DMS153 treated with DMSO at 0.1 percent for 48 hours (cell line): Measurements from ENCODE around the gene KDM2A.
"Not testable (repeated sequence)": the region's sequence is repeated elsewhere in the genome, so short reads cannot be mapped to it uniquely, and the experiment has no call there.

Experiments
- DNase-seq: peaks from one replicate; lab custom pipeline; 2025; ENCODE audit not compliant: unreplicated experiment; lab: John Stamatoyannopoulos, UW

KDM2A gene

GRCh38 chr11:67167091-67167490 lies 48.0 kb downstream of the KDM2A start:
- DNase-seq, result no peak

DNA sequence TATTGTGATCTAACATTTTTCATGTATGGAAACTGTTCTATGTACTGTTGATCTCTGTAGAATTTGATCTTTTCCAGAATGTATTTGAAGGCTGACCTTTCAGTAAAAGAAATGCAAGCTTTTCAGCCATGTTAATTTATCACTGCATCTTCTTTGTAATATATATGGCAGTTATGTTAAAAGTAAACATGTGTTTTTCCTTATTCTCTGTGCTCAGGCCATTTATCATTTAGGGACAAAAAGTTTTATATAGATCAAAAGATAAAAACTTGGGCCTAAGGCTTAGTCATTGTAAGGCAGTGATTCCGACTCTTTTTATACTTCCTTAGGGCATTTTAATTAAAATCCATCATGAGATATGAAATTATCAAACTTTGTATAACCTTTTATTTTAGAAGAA lies 48.7 kb downstream of the KDM2A start:
- DNase-seq, result no peak

DNA sequence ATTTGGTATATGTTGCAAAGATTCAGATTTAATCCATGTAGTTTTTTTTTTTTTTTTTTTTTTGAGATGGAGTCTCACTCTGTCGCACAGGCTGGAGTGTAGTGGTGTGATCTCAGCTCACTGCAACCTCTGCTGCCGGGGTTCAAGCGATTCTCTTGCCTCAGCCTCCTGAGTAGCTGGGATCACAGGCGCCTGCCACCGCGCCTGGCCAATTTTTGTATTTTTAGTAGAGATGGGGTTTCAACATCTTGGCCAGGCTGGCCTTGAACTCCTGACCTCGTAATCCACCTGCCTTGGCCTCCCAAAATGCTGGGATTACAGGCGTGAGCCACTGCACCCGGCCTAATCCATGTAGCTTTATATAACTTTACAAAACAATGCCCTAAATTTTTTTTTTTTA lies 49.8 kb downstream of the KDM2A start:
- DNase-seq, result not testable (repeated sequence)

- DNase-seq, result no peak
Observed at GRCh38 chr11:67174311-67174710, 55.2 kb downstream of the KDM2A start.

GRCh38 chr11:67177399-67178281 lies 58.6 kb downstream of the KDM2A start:
- no peak for DNase-seq

DNA sequence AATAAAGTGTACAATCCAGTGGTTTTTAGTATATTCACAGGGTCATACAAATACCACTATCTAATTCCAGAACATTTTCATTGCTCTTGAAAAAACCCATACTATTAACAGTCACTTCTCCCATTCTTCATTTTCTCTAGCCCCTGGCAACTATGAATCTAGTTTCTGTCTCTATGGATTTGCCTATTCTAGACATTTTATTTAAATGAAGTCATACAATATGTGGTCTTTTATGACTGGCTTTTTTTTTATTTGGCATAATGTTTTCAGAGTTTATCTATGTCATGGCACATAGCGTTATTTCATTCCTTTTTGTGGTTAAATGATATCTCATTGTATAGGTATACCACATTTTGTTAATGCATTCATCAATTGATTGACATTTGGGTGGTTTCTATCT lies 59.4 kb downstream of the KDM2A start:
- DNase-seq, result no peak

- DNase-seq, result no peak
Observed at GRCh38 chr11:67178878-67179277, 59.8 kb downstream of the KDM2A start.

GRCh38 chr11:67179892-67180490 lies 60.9 kb downstream of the KDM2A start:
- DNase-seq, result no peak

DNA sequence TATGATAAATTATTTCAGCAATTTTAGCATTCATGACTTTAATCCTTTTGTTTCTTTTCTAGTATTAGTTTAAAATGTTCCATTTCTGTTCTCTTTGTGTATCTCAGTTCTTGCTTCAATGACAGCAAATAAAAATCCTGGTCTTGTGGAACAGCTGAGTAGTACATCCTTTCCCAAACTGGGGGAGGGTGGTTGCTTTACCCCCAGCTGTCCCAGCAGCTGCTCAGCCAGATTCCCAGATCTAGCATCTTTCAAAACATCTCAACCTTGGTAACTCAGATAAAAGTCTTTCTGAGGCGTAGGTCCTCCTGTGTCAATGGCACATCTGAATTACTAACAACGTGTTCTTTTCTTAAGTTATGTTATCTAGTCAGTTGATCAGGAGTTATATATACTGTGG lies 75.0 kb downstream of the KDM2A start:
- no peak for DNase-seq

GRCh38 chr11:67195971-67196456 lies 77.0 kb downstream of the KDM2A start:
- no peak for DNase-seq

- DNase-seq, result no peak
Observed at GRCh38 chr11:67197606-67198005, 78.5 kb downstream of the KDM2A start.

GRCh38 chr11:67198781-67199180 lies 79.7 kb downstream of the KDM2A start:
- not testable (repeated sequence) for DNase-seq

DNA sequence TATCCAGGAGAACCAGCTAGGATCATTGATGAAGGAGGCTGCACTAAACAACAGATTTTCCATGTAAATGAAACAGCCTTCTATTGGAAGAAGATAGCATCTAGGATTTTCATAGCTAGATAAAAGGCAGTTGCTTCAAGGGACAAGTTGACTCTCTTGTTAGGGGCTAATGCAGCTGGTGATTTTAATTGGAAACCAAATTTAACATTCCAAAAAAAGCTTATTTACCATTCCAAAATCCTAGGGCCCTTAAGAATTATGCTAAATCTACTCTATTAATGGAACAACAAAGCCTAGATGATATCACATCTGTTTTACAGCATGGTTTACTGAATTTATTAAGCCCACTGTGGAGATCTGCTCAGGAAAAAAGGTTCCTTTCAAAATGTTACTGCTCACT lies 80.7 kb downstream of the KDM2A start:
- DNase-seq, result no peak

GRCh38 chr11:67202028-67202427 lies 83.0 kb downstream of the KDM2A start:
- DNase-seq, result no peak

DNA sequence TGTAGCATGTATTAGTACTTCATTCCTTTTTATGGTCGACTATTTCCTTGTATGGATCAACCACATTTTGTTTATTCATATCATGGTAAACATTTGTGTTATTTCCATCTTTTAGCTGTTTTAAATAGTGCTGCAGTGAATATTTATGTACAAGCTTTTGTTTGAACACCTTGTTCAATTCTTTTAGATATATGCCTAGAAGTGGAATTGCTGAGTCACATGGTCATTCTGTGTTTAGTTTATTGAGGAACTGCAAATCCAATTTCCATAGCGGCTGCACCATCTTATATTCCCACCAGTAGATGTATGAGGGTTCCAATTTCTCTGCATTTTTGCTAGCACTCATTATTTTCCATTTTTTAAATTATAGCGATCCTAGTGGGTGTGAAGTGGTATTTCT lies 85.8 kb downstream of the KDM2A start:
- DNase-seq, result no peak

DNA sequence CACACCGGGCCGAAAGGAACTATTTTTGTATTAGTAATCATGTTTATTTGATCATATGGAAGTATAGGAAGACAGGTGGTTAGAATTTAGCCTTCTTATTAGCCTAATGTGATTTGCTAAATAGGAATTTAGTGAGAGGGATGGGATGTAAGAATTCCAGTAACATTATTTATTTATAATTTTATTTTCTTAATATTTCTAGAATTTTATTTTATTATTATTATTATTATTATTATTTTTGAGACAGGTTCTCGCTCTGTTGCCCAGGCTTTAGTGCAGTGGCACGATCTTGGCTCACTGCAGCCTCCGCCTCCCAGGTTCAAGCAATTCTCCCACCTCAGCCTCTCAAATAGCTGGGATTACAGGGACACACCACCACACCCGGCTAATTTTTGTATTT lies 90.2 kb downstream of the KDM2A start:
- DNase-seq, result not testable (repeated sequence)

GRCh38 chr11:67211656-67212436 lies 92.8 kb downstream of the KDM2A start:
- DNase-seq, result no peak

- DNase-seq, result no peak
Observed at GRCh38 chr11:67213178-67213621, 94.1 kb downstream of the KDM2A start.

- DNase-seq, result no peak
Observed at GRCh38 chr11:67227726-67228125, 108.7 kb downstream of the KDM2A start.

DNA sequence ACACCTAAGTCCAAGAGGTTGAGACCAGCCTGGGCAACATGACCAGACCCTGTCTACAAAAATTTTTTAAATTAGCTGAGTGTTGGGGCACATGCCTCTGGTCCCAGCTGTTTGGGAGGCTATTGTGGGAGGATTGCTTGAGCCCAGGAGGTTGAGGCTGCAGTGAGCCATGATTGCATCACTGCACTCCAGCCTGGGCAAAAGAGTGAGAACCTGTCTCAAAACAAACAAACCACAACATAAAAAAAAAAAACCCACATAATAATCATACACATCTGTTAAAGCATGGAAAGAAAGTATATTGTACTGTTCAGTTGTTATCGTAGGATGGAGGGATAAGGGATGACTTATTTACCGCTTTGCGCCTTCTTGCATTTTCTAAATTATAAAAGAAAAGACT lies 111.3 kb downstream of the KDM2A start:
- no peak for DNase-seq

- DNase-seq, result no peak
Observed at GRCh38 chr11:67230886-67231285, 111.8 kb downstream of the KDM2A start.
